Measurements from ENCODE around the gene WNK4.

GRCh38 chr17:42779304-42779935 lies 990 bp upstream of the WNK4 start:
- TF ChIP-seq, protein P1, sequence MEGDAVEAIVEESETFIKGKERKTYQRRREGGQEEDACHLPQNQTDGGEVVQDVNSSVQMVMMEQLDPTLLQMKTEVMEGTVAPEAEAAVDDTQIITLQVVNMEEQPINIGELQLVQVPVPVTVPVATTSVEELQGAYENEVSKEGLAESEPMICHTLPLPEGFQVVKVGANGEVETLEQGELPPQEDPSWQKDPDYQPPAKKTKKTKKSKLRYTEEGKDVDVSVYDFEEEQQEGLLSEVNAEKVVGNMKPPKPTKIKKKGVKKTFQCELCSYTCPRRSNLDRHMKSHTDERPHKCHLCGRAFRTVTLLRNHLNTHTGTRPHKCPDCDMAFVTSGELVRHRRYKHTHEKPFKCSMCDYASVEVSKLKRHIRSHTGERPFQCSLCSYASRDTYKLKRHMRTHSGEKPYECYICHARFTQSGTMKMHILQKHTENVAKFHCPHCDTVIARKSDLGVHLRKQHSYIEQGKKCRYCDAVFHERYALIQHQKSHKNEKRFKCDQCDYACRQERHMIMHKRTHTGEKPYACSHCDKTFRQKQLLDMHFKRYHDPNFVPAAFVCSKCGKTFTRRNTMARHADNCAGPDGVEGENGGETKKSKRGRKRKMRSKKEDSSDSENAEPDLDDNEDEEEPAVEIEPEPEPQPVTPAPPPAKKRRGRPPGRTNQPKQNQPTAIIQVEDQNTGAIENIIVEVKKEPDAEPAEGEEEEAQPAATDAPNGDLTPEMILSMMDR (IDR thresholded peaks at IDR 0.05): no peak
- TF ChIP-seq POLR2AphosphoS5 (IDR thresholded peaks at IDR 0.05) (no peak), POLR2A (IDR thresholded peaks at IDR 0.05) (no peak)

Measured in stomach (tissue), 4 donors.